Measurements from ENCODE around the gene PCBP3.

Gene PCBP3

GRCh38 chr21:45756029-45756428 is 112.5 kb downstream of the PCBP3 start:
- no peak overlapping the region for H3K4me3 ChIP-seq (ENCODE audit: control insufficient read depth in 1 of 7, extremely low read depth in 1 of 7, insufficient read depth in 4 of 7, low read depth in 2 of 7, low read length in 6 of 7)
- no peak overlapping the region for H3K27ac ChIP-seq (ENCODE audit: insufficient read depth in 1 of 2, low read depth in 1 of 2, low read length in 2 of 2, poor library complexity in 1 of 2, severe bottlenecking in 2 of 2)
- H3K9me3 ChIP-seq (ENCODE audit: control extremely low read depth in 1 of 5, control insufficient read depth in 4 of 5, insufficient read depth in 2 of 5, low read depth in 1 of 5, low read length in 4 of 5): peaks cover 0 to 8% (median 3%) of the 10 kb centered on the region in 5 experiments
- no CpG with 5 or more reads among the region's 1 CpG for WGBS (ENCODE audit: insufficient coverage)
- H3K36me3 ChIP-seq (ENCODE audit: control insufficient read depth in 4 of 4, insufficient read depth in 4 of 4, low read length in 3 of 4): no peaks in the 10 kb centered on the region
- H3K4me1 ChIP-seq (ENCODE audit: control extremely low read depth in 1 of 4, control insufficient read depth in 4 of 4, insufficient read depth in 4 of 4, low read length in 3 of 4): no peaks in the 10 kb centered on the region
- POLR2A ChIA-PET: interaction anchor here (0.6 kb wide), 1 partner anchor 655 kb away, joined by 3 read pairs; no protein-coding TSS in a partner anchor
- H3K27me3 ChIP-seq (replicated peaks in 2 of 5; ENCODE audit: control insufficient read depth in 4 of 5, insufficient read depth in 5 of 5, low read length in 4 of 5): no peaks in the 10 kb centered on the region
- no peak for DNase-seq
- CTCF ChIA-PET: no interaction called here

GRCh38 chr21:45756669-45757068 is 113.1 kb downstream of the PCBP3 start:
- Histone ChIP-seq H3K9me3 (ENCODE audit: control extremely low read depth in 1 of 5, control insufficient read depth in 4 of 5, insufficient read depth in 2 of 5, low read depth in 1 of 5, low read length in 4 of 5) (peaks cover 0 to 8% (median 3%) of the 10 kb centered on the region in 5 experiments), H3K4me3 (ENCODE audit: control insufficient read depth in 1 of 7, extremely low read depth in 1 of 7, insufficient read depth in 4 of 7, low read depth in 2 of 7, low read length in 6 of 7) (no peak overlapping the region), H3K27me3 (replicated peaks in 2 of 5; ENCODE audit: control insufficient read depth in 4 of 5, insufficient read depth in 5 of 5, low read length in 4 of 5) (no peaks in the 10 kb centered on the region), H3K4me1 (ENCODE audit: control extremely low read depth in 1 of 4, control insufficient read depth in 4 of 4, insufficient read depth in 4 of 4, low read length in 3 of 4) (no peaks in the 10 kb centered on the region), H3K27ac (ENCODE audit: insufficient read depth in 1 of 2, low read depth in 1 of 2, low read length in 2 of 2, poor library complexity in 1 of 2, severe bottlenecking in 2 of 2) (no peak overlapping the region), H3K36me3 (ENCODE audit: control insufficient read depth in 4 of 4, insufficient read depth in 4 of 4, low read length in 3 of 4) (no peaks in the 10 kb centered on the region)
- DNase-seq: no peak
- ChIA-PET POLR2A (interaction anchor here (0.6 kb wide), 1 partner anchor 654 kb away, joined by 3 read pairs; no protein-coding TSS in a partner anchor), CTCF (interaction anchor here (1.3 kb wide), 1 partner anchor 163 kb away, joined by 3 read pairs; no protein-coding TSS in a partner anchor)
- WGBS (ENCODE audit: insufficient coverage): no CpG with 5 or more reads among the region's 2 CpGs

- Histone ChIP-seq H3K4me3 (ENCODE audit: control insufficient read depth in 1 of 7, extremely low read depth in 1 of 7, insufficient read depth in 4 of 7, low read depth in 2 of 7, low read length in 6 of 7) (no peak overlapping the region), H3K36me3 (ENCODE audit: control insufficient read depth in 4 of 4, insufficient read depth in 4 of 4, low read length in 3 of 4) (no peaks in the 10 kb centered on the region), H3K27ac (ENCODE audit: insufficient read depth in 1 of 2, low read depth in 1 of 2, low read length in 2 of 2, poor library complexity in 1 of 2, severe bottlenecking in 2 of 2) (no peak overlapping the region), H3K9me3 (ENCODE audit: control extremely low read depth in 1 of 5, control insufficient read depth in 4 of 5, insufficient read depth in 2 of 5, low read depth in 1 of 5, low read length in 4 of 5) (no peaks in the 10 kb centered on the region), H3K4me1 (ENCODE audit: control extremely low read depth in 1 of 4, control insufficient read depth in 4 of 4, insufficient read depth in 4 of 4, low read length in 3 of 4) (no peaks in the 10 kb centered on the region), H3K27me3 (replicated peaks in 2 of 5; ENCODE audit: control insufficient read depth in 4 of 5, insufficient read depth in 5 of 5, low read length in 4 of 5) (no peaks in the 10 kb centered on the region)
- CTCF ChIA-PET: no interaction called here
- WGBS (ENCODE audit: insufficient coverage): 98% methylated on average over 9 of the region's 11 CpGs
- no peak for DNase-seq
- POLR2A ChIA-PET: no interaction called here
These were observed 118.2 kb downstream of the PCBP3 start for GRCh38 chr21:45761704-45762103.

GRCh38 chr21:45763074-45763473 is 119.5 kb downstream of the PCBP3 start:
- H3K36me3 ChIP-seq (ENCODE audit: control insufficient read depth in 4 of 4, insufficient read depth in 4 of 4, low read length in 3 of 4): peaks cover 0 to 2% (median 0%) of the 10 kb centered on the region in 4 experiments
- H3K27ac ChIP-seq (ENCODE audit: insufficient read depth in 1 of 2, low read depth in 1 of 2, low read length in 2 of 2, poor library complexity in 1 of 2, severe bottlenecking in 2 of 2): no peak overlapping the region
- peaks cover 0 to 2% (median 0%) of the 10 kb centered on the region in 4 experiments for H3K4me1 ChIP-seq (ENCODE audit: control extremely low read depth in 1 of 4, control insufficient read depth in 4 of 4, insufficient read depth in 4 of 4, low read length in 3 of 4)
- no peak for DNase-seq
- CTCF ChIA-PET: interaction anchor here (1.4 kb wide), 1 partner anchor 23 kb away, joined by 3 read pairs; no protein-coding TSS in a partner anchor
- 97% methylated on average over 19 of the region's 19 CpGs for WGBS (ENCODE audit: insufficient coverage)
- no peaks in the 10 kb centered on the region for H3K9me3 ChIP-seq (ENCODE audit: control extremely low read depth in 1 of 5, control insufficient read depth in 4 of 5, insufficient read depth in 2 of 5, low read depth in 1 of 5, low read length in 4 of 5)
- POLR2A ChIA-PET: no interaction called here
- no peaks in the 10 kb centered on the region for H3K27me3 ChIP-seq (replicated peaks in 2 of 5; ENCODE audit: control insufficient read depth in 4 of 5, insufficient read depth in 5 of 5, low read length in 4 of 5)
- no peak overlapping the region for H3K4me3 ChIP-seq (ENCODE audit: control insufficient read depth in 1 of 7, extremely low read depth in 1 of 7, insufficient read depth in 4 of 7, low read depth in 2 of 7, low read length in 6 of 7)

GRCh38 chr21:45763506-45763905 is 120.0 kb downstream of the PCBP3 start:
- CTCF ChIA-PET: interaction anchor here (1.4 kb wide), 1 partner anchor 23 kb away, joined by 3 read pairs; no protein-coding TSS in a partner anchor
- H3K4me3 ChIP-seq (ENCODE audit: control insufficient read depth in 1 of 7, extremely low read depth in 1 of 7, insufficient read depth in 4 of 7, low read depth in 2 of 7, low read length in 6 of 7): no peak overlapping the region

GRCh38 chr21:45764792-45765191 is 121.3 kb downstream of the PCBP3 start:
- Histone ChIP-seq H3K36me3 (ENCODE audit: control insufficient read depth in 4 of 4, insufficient read depth in 4 of 4, low read length in 3 of 4) (peaks cover 0 to 2% (median 0%) of the 10 kb centered on the region in 4 experiments), H3K9me3 (ENCODE audit: control extremely low read depth in 1 of 5, control insufficient read depth in 4 of 5, insufficient read depth in 2 of 5, low read depth in 1 of 5, low read length in 4 of 5) (no peaks in the 10 kb centered on the region), H3K4me3 (ENCODE audit: control insufficient read depth in 1 of 7, extremely low read depth in 1 of 7, insufficient read depth in 4 of 7, low read depth in 2 of 7, low read length in 6 of 7) (no peak overlapping the region), H3K4me1 (ENCODE audit: control extremely low read depth in 1 of 4, control insufficient read depth in 4 of 4, insufficient read depth in 4 of 4, low read length in 3 of 4) (peaks cover 0 to 2% (median 0%) of the 10 kb centered on the region in 4 experiments), H3K27me3 (replicated peaks in 2 of 5; ENCODE audit: control insufficient read depth in 4 of 5, insufficient read depth in 5 of 5, low read length in 4 of 5) (no peaks in the 10 kb centered on the region), H3K27ac (ENCODE audit: insufficient read depth in 1 of 2, low read depth in 1 of 2, low read length in 2 of 2, poor library complexity in 1 of 2, severe bottlenecking in 2 of 2) (no peak overlapping the region)
- no peak for DNase-seq
- 95% methylated on average over 9 of the region's 9 CpGs for WGBS (ENCODE audit: insufficient coverage)
- CTCF ChIA-PET: interaction anchor here (0.8 to 1.4 kb wide), 2 partner anchors 23 to 24 kb away, joined by 3 to 4 read pairs; no protein-coding TSS in a partner anchor
- POLR2A ChIA-PET: no interaction called here

More at GRCh38 chr21:45763506-45763905, 120.0 kb downstream of the PCBP3 start:
- WGBS (ENCODE audit: insufficient coverage): 92% methylated on average over 16 of the region's 20 CpGs
- H3K36me3 ChIP-seq (ENCODE audit: control insufficient read depth in 4 of 4, insufficient read depth in 4 of 4, low read length in 3 of 4): peaks cover 0 to 2% (median 0%) of the 10 kb centered on the region in 4 experiments
- H3K27ac ChIP-seq (ENCODE audit: insufficient read depth in 1 of 2, low read depth in 1 of 2, low read length in 2 of 2, poor library complexity in 1 of 2, severe bottlenecking in 2 of 2): no peak overlapping the region
- H3K9me3 ChIP-seq (ENCODE audit: control extremely low read depth in 1 of 5, control insufficient read depth in 4 of 5, insufficient read depth in 2 of 5, low read depth in 1 of 5, low read length in 4 of 5): no peaks in the 10 kb centered on the region
- POLR2A ChIA-PET: no interaction called here
- no peak for DNase-seq
- H3K27me3 ChIP-seq (replicated peaks in 2 of 5; ENCODE audit: control insufficient read depth in 4 of 5, insufficient read depth in 5 of 5, low read length in 4 of 5): no peaks in the 10 kb centered on the region
- H3K4me1 ChIP-seq (ENCODE audit: control extremely low read depth in 1 of 4, control insufficient read depth in 4 of 4, insufficient read depth in 4 of 4, low read length in 3 of 4): peaks cover 0 to 2% (median 0%) of the 10 kb centered on the region in 4 experiments

GRCh38 chr21:45765375-45765774 is 121.8 kb downstream of the PCBP3 start:
- WGBS (ENCODE audit: insufficient coverage): 92% methylated on average over 10 of the region's 12 CpGs
- ChIA-PET CTCF (interaction anchor here (0.8 kb wide), 1 partner anchor 24 kb away, joined by 4 read pairs; no protein-coding TSS in a partner anchor), POLR2A (no interaction called here)
- Histone ChIP-seq H3K9me3 (ENCODE audit: control extremely low read depth in 1 of 5, control insufficient read depth in 4 of 5, insufficient read depth in 2 of 5, low read depth in 1 of 5, low read length in 4 of 5) (no peaks in the 10 kb centered on the region), H3K4me3 (ENCODE audit: control insufficient read depth in 1 of 7, extremely low read depth in 1 of 7, insufficient read depth in 4 of 7, low read depth in 2 of 7, low read length in 6 of 7) (no peak overlapping the region), H3K4me1 (ENCODE audit: control extremely low read depth in 1 of 4, control insufficient read depth in 4 of 4, insufficient read depth in 4 of 4, low read length in 3 of 4) (peaks cover 0 to 2% (median 0%) of the 10 kb centered on the region in 4 experiments), H3K27ac (ENCODE audit: insufficient read depth in 1 of 2, low read depth in 1 of 2, low read length in 2 of 2, poor library complexity in 1 of 2, severe bottlenecking in 2 of 2) (no peak overlapping the region), H3K27me3 (replicated peaks in 2 of 5; ENCODE audit: control insufficient read depth in 4 of 5, insufficient read depth in 5 of 5, low read length in 4 of 5) (no peaks in the 10 kb centered on the region), H3K36me3 (ENCODE audit: control insufficient read depth in 4 of 4, insufficient read depth in 4 of 4, low read length in 3 of 4) (peaks cover 0 to 2% (median 0%) of the 10 kb centered on the region in 4 experiments)
- no peak for DNase-seq

All from common myeloid progenitor, CD34-positive (primary cell).